HG02884 (cell line): ENCODE data around the gene PLCG2.
"Not testable (repeated sequence)": the region's sequence is repeated elsewhere in the genome, so short reads cannot be mapped to it uniquely, and the experiment has no call there.

Experiments used
- ATAC-seq: cut with Tn5 transposase; IDR thresholded peaks from one replicate; pipeline ENCODE4 v1.9.1; 2021; ENCODE audit warnings: mild to moderate bottlenecking, moderate library complexity; ENCODE audit not compliant: unreplicated experiment

The PLCG2 gene

DNA sequence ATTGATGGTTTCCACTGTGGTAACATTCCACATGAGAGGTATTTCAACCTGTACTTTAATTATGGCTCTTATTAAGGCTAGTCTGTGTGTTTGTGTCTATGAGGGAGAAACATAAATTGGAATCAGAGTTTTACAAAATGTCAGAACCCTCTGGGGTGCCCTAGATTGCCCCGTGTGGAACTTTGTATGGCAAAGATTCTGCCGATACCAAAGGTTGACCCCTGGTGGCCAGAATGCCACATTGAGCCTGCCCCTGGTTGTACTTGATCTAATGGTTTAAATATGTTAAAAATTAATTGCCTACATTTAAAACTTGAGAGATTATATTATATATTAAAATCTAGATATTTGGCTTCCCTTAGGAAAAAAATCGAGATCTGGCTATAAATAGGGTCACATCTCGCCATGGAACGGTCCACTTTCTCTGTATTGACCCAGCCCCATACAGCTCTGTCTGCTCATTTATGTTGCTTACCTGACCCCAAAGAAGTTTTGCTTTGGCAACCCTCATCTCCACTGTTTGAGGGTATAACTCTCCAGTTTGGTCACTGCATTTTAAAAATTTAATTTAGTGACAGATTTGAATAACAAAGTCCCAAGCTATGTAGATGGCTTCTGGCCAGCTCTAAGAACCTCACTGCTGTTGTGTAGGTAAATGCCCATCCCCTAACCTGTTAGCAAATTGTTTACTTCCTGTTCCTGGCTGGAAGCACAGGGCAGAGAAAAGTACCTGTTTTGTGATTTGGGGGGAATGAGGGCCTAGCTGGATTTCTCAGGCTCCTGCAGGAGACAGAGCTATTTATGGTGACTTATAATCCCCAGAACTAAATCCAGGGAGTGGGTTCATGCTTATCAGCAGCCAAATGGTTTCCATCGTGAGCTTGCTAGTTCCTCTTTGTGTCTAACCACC, 95.0 kb downstream of the PLCG2 start:
- peak; percentile 76 for ATAC-seq

DNA sequence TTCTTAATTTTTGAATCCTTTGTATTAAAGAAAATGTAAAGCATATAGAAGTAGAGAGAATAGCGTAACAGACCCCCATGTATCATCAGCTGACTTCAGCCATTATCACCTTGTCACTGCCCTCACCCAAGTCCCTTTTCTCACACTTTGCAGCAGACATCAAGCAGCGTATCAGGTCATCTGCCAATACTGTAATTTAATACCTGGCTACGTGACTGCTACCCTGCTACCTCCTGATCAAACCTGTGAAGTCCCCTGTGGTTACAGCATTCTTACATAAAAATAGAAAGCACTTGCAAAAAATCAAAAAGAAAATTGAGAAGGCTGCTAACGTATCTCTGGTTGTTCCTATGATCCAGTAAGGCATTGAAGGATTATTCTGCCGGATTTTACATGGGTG, 96.4 kb downstream of the PLCG2 start:
- ATAC-seq = no peak

DNA sequence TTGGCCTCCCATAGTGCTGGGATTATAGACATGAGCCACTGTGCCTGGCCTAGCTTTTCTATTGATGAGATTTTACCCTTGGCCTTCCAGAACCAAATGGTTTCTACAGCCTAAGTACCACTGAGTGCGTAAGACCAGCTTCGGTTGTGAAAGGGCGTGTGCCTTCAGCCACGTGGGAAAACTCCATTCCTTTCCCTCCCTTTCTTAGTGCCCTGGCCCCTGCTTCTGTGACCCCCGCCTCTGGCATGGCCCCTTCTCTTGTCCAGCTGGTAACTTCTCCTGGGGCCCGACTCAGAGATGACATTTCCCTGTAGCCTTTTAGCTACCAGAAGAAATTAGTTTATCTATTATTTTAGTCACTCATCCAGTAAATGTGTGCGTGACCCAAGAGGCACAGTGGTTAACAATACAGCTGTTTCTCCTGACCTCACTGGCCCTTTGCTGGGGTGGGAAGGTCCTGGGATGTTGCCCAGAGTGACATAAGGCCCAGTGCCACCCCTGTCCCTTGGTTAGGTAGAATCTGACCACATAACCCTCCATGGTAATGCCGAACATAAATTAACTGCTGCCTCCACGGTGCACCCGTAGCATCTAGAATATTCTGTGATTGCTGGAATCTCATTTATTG, 97.3 kb downstream of the PLCG2 start:
- no peak for ATAC-seq

DNA sequence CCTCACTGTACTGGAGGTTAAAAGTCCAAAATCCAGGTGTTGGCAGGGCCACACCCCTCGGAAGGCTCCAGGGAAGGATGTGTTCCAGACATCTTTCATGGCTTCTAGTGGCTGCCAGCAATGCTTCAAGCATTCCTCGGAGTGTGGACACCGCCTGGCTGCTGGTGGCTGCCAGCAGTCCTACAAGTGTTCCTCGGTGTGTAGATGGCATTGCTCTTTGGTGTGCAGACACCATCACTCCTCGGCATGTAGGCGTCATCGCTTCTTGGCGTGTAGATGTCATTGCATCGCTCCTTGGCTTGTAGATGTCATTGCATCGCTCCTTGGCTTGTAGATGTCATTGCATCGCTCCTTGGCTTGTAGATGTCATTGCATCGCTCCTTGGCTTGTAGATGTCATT, 98.4 kb downstream of the PLCG2 start:
- ATAC-seq = not testable (repeated sequence)

DNA sequence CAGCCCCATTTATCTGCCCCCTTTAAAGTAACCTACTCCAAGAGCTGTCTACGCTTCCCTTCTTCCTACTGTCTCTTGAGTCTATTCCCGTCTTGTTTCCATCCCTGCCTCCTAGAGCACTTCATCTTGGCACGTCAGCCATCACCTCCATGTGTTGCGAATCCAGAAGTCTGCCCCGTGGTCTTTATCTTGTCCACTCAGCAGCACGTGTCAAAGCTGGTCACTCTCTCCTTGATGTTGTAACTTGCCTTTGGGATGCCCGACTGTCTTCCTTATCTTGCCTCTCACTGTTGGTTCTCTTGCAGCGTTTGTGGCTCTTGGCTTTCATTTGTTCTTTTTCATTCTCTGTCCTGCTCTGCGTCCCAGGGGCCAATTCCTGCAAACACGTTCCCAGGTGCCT, 99.4 kb downstream of the PLCG2 start:
- ATAC-seq = no peak

DNA sequence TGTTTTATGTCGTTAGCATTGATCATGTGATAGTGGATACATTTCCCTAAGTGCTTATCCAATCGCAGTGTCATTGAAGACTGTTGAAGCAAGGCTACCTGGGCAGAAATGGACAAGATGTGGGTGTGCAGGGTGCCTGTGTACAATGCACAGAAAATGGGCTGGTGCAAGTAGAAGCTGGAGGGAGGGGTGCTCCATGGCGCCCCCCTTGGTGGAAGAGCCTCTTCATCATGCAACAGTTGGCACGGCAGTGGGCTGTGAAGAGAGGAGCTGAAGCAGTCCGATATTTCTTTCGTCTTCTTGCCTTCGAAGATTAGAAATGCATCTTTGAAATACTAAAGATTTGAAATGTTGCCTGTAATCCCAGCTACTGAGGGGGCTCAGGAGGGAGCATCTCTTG, 100.5 kb downstream of the PLCG2 start:
- no peak for ATAC-seq

DNA sequence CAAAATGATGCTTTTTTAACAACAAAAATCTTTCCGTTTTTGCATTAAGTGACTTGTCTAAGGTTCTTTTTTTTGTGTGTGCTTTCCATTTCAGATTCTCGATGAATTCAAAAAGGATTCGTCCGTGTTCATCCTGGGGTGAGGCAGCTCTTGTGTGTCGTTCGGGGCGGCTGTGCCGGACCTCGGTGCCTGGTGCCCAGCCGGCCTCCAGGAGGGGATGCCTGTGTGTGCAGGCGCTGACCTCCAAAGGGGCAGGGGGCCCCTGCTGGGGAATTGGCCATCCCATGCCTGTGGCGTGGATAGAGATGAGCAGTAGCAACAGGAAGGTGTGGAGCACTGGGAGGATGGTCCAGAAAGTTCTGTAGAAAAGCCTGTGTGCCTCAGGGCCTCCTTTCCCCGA, 101.7 kb downstream of the PLCG2 start:
- no peak for ATAC-seq

DNA sequence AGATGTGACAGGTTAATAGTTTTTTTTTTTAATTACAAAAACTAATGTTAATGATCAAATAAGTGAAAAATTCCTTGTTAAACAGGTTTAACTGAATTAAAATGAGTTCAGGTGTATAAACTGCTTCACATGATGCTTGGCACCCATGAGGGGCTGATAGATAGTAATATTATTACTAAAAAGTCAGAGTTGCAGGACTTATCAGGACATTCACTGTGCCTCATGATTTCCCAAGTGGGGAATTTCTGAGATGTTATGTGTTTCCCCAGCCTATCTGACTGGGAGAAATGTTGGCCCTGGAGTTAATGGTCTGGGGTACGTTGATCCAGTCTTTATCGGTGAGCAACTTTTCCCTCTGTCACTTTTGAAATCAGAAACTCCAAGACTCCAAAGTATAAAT, 102.1 kb downstream of the PLCG2 start:
- no peak for ATAC-seq

DNA sequence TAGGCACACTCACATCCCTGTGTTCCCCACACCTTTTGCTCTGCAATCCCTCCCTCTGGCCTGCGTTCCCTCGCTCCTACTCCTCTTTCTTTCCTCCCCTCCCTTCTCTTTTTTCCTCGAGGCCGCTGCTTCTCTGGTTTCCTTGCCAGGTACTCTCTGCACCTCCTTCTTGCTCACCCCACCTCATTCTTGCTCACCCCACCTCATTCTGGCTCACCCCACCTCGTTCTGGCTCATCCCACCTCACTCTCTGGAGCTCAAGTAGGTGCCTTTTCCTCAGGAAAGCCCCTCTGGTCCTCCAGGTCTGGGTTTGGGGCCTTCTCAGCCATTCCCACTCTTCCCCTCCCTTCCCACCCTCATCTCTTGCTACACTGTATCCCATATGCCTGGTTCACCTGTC, 103.5 kb downstream of the PLCG2 start:
- no peak for ATAC-seq

DNA sequence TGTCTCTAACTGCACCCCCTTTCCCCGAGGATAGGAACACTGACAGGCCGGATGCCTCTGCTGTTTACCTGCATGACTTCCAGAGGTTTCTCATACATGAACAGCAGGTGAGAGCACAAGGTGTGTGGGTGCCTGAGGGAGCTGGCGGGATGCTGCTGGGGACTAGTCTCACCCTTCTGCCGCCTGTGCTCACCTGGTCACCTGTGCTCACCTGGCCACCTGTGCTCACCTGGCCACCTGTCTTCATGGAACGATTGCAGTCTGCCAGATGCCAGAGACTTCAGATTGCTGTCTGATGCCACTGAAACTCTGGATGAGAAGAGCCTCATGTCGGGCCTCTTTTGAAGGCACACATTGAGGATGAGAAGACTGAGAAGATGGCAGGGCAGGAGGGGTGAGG, 104.1 kb downstream of the PLCG2 start:
- no peak for ATAC-seq

DNA sequence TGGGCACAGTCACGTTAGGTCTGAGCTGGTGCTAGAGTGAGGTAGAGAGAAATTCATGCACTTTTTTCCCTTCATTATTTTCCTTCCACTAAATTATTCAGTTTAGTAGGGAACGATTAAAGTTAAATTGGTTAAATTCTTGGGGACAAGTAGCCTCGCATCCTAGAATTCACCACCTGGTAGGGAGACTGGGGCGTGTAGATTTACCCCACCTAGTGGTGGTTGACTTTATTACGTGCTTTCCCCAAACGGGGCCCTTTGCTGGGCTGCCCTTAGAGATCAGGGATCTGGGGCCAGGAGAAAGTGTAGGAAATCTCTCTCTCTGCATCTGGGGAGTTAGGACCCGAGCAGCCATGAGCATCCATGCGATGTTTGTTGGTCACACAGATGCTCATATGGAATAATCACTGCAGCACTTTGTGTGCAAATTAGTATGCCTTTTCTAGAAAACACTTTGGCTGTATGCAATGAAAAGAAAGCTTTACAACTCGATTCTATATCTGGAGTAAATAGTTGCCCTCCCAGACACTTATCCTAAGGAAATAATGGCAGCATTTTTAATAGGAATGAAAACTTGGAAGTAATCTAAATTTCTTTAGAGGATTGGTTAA, 107.0 kb downstream of the PLCG2 start:
- no peak for ATAC-seq

DNA sequence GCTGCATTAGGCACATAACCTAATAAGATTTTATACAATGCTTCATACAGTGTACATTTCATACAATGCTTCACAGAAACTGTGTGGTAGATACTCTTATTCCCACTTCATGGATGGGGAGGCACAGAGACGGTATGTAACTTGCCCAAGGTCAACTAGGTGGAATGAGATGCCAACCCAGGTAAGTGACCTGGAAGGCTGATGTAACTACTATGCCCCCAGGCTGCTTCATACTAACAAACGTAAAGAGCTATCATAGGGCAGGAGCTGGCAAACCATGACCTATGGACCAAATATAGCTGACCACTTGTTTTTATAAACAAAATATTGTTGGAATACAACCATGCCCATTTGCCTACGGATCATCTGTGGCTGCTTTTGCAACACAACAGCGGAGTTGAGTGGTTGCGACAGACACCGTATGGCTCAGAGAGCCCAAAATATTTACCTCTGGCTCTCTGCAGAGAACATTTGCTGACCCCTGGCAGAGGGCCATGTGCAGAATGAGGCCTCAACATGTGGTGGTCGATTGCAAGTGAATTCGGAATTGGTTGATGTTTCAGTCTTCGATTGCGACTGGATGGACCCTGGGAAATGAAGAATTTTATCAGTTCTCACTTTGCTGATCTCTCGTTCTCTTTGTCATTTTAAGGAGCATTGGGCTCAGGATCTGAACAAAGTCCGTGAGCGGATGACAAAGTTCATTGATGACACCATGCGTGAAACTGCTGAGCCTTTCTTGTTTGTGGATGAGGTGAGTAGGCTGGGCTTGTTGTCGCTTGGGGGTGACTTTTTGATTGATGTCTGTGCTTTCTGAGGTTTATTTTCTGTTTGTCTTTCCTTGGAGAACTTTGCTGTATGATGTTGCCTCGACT, 109.7 kb downstream of the PLCG2 start:
- no peak for ATAC-seq

DNA sequence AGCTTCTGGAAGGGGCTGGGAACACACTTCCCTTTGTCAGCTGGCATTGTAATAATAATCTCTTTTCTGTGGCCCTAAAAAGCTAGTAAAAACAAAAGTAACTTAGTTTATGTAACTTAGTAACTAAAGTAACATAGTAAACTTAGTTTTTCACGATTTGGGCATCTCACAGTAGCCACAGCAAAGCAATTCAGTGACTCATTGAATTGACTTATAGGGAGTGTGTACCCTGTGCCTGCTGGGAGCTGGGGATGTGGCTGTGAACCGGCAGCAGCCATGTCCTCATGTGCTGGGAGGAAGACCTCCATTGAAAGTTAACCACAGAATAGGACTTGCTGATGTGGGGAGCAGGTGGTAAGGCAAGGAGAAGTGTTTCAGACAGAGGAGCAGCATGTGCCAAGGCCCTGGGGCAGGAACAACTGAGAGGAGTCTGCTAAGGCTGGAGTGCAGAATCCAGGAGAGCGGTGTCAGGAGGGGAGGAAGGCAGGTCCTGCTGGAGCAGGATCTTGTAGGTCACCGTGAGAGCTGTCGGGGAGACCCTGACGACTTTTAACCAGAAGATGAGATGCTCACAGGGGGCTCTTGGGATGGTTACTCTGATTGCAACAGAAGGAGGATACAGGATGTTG, 112.8 kb downstream of the PLCG2 start:
- no peak for ATAC-seq

DNA sequence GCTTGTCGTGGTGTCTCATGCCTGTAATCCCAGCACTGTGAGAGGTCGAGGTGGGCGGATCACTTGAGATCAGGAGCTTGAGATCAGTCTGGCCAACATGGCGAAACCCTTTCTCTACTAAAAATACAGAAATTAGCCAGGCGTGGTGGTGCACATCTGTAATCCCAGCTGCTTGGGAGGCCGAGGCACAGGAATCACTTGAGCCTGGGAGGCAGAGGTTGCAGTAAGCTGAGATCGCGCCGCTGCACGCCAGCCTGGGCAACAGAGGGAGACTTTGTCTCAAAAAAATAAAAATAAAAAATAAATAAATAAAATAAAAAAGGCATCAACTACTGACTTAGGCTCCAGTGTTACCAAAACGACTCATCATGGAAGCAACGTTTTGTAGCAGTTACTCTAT, 115.5 kb downstream of the PLCG2 start:
- no peak for ATAC-seq

DNA sequence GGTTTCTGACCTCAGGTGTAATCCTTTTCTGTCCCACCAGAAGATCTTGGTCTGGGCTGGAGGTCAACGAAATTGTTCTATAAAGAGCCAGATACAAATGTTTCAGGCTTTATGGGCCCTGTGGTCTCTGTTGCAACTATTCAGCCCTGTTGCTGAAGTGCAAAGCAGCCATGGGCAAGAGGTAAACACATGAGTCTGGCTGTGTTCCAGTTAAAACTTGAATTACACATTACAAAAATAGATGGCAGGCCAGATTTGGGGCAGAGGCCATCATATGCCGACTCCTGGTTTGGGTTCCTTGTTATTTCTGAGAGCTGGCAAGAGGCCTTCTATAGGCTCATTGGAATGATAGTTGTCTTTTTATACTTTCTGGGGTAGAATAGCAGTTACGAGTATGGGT, 117.8 kb downstream of the PLCG2 start:
- no peak for ATAC-seq

DNA sequence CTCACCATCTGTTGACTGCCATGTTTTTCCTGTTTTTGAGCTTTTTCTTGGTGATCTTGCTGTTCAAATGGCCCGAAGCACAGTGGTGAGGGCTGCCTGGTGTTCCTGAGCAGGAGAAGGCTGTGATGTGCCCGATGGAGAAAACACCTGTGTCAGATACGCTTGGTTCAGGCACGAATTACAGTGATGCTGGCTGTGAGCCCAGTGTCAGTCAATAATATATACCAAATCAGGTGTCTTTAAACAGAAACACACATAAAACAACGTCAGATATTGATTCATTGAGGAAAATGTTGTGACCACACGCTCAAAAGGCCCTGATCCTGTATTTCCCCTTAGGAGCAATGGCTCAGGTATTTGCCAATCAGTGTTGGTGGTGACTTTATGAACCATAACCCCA, 120.5 kb downstream of the PLCG2 start:
- no peak for ATAC-seq

DNA sequence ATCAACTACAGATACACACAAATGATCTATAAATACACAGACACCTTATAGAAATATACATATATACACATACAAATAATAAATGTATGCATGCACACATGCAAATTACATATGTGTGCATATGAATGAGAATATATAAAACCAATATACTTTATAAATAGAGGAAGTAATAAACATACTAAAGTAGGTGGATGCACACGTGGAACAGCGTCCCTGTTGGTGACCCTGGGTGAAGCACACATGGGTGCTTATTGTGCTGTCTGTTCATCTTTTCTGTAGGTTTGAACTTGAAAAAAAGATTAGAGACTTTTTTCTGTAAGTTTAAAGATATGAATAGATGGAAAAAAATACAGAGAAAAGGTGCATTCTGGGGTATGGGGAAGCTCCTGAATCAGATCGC, 120.9 kb downstream of the PLCG2 start:
- ATAC-seq = no peak

DNA sequence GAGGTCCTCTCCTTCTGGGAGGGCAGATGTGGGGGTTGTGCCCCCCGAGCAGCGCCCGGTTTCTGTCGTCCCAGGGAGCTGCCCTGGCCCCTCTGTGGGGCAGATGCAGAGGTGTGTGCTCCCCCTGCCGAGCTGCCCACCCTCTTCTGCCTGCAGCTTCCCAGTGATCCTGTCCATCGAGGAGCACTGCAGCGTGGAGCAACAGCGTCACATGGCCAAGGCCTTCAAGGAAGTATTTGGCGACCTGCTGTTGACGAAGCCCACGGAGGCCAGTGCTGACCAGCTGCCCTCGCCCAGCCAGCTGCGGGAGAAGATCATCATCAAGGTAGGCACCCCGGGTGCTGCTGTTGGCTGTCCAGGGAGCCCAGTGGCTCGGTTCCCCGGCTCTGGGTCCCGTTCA, 121.4 kb downstream of the PLCG2 start:
- no peak for ATAC-seq

DNA sequence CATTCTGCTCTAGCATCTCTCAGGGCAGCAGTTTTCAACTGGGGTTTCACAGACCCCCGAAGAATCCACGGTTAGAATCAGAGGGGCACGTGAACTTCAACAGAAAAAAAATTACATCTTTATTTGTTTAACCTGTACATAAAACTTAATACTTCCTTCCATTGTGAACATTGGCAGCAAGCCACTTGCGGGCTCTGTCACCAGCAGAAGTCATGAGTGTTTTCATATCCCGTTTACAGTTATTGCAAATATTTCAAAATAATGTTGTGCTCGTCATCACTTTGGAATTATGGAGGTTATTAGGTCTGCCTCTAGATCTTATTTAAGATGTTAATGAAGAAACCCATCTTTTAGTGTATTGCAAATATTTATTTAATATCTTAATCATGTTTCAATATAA, 122.4 kb downstream of the PLCG2 start:
- no peak for ATAC-seq

DNA sequence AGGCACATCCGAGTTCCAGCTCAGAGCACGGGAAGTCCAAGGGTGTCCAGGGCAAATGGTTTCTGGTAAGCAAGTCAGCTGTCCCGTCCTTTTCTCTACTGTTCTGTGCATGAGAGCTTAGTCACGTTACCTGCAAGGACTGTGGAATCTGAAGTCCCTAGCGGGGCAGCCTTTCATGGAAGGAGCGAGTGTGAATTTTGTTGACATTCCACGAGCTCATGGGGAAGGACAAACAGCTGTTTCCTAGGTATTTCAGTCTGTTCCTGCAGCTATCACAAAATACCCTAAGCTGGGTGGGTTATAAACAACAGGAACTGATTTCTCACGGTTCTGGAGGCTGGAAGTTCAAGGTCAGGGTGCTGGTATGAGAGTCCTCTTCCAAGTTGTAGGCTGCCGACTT, 122.9 kb downstream of the PLCG2 start:
- ATAC-seq = no peak

DNA sequence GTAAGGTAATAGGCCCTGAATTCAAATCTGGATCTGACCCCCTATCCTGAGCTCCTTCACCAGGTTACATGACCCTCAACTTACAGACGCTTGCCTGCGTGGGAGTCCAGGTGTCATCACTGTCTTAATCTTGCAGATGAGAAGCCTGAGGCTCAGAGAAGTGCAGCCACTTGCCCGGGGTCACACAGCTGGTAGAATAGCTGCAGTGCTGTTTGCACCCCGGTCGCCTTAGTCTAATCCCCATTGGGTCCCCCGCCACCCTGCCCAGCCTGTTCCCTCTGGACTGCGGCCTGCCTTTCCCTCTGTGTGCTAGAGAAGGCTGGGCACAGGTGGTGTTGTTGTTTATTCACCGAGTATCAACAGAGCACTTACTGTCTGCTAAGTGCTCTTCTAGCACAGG, 125.2 kb downstream of the PLCG2 start:
- no peak for ATAC-seq
